ENCODE results near the gene TTC7B.

- TF ChIP-seq CTCF (optimal IDR thresholded peaks at IDR 0.05 in 1 of 3, IDR thresholded peaks at IDR 0.05 in 1 of 3, conservative IDR thresholded peaks at IDR 0.05 in 1 of 3; ENCODE audit: extremely low read depth in 1 of 3, insufficient read depth in 2 of 3, low read length in 3 of 3): no peak
- no peak for TF ChIP-seq EZH2 (IDR thresholded peaks at IDR 0.05; ENCODE audit: low read length)
Observed at GRCh38 chr14:90576581-90576980, 239.6 kb downstream of the TTC7B start.

All from keratinocyte (primary cell).